GM21786 (cell line): ENCODE data around the gene CYBC1.
A peak's percentile ranks its signal among the peaks of the same experiment; 100 is the strongest.

Source experiments
- ATAC-seq: cut with Tn5 transposase; IDR thresholded peaks from one replicate; pipeline ENCODE4 v1.9.1; 2021; ENCODE audit not compliant: unreplicated experiment

CYBC1 gene

GRCh38 chr17:82411396-82412053 is 39.0 kb downstream of the CYBC1 start:
- ATAC-seq: no peak

GRCh38 chr17:82410014-82410716 is 40.4 kb downstream of the CYBC1 start:
- no peak for ATAC-seq

- ATAC-seq: no peak
These were observed 41.6 kb downstream of the CYBC1 start for GRCh38 chr17:82408938-82409318.

GRCh38 chr17:82408288-82408937 is 42.1 kb downstream of the CYBC1 start:
- no peak for ATAC-seq

GRCh38 chr17:82407255-82407654 is 43.3 kb downstream of the CYBC1 start:
- ATAC-seq: no peak

GRCh38 chr17:82406131-82406671 is 44.4 kb downstream of the CYBC1 start:
- no peak for ATAC-seq

GRCh38 chr17:82405051-82405450 is 45.5 kb downstream of the CYBC1 start:
- no peak for ATAC-seq

GRCh38 chr17:82403662-82404660 is 46.6 kb downstream of the CYBC1 start:
- ATAC-seq: no peak

GRCh38 chr17:82402865-82403264 is 47.7 kb downstream of the CYBC1 start:
- peak; percentile 80 for ATAC-seq

- ATAC-seq: no peak
These were observed 49.7 kb downstream of the CYBC1 start for GRCh38 chr17:82400830-82401229.

GRCh38 chr17:82400206-82400605 is 50.3 kb downstream of the CYBC1 start:
- no peak for ATAC-seq

- no peak for ATAC-seq
These were observed 50.9 kb downstream of the CYBC1 start for GRCh38 chr17:82399601-82400101.

- ATAC-seq: no peak
These were observed 51.5 kb downstream of the CYBC1 start for GRCh38 chr17:82399041-82399441.

- ATAC-seq: no peak
These were observed 52.9 kb downstream of the CYBC1 start for GRCh38 chr17:82397449-82398335.

- ATAC-seq: no peak
These were observed 53.7 kb downstream of the CYBC1 start for GRCh38 chr17:82396601-82397435.

GRCh38 chr17:82394278-82394677 is 56.3 kb downstream of the CYBC1 start:
- no peak for ATAC-seq

- ATAC-seq: no peak
These were observed 57.6 kb downstream of the CYBC1 start for GRCh38 chr17:82392941-82393340.
